HepG2 (cell line): ENCODE results near the gene NEDD8. TPM values are rescaled to one million over a fixed set of nuclear protein-coding genes. Genes with fewer than 3 reads are reported as not detected.

Experiments used
- ATAC-seq: fragments of 200-7000 bp; cut with Tn5 transposase; 3 replicates; pipeline ENCODE4 v1.9.1; 2020; ENCODE audit warnings: mild to moderate bottlenecking, moderate library complexity
- BruUV-seq: library from RNA; stranded (reverse); fragments of 400-500 nt; replicated peaks from 2 replicates; lab custom pipeline; 2021; lab: Mats Ljungman, UMichigan
- CTCF ChIA-PET: fragments of 300-600 bp; formaldehyde crosslinking; extraction: SDS; loops from one replicate; lab custom pipeline; 2021; ENCODE audit warnings: low total read pairs, inconsistent platforms, low intra/inter-chr PET ratio; lab: Yijun Ruan, JAX
- POLR2A ChIA-PET: fragments of 350-600 bp; sonication (Branson Sonifier 250); formaldehyde crosslinking; loops from one replicate; lab custom pipeline; 2020; ENCODE audit warnings: antibody characterized with exemption, inconsistent platforms; lab: Yijun Ruan, JAX
- DNase-seq: peaks from one replicate; pipeline ENCODE4 v3.0.0-alpha.2; 2015; ENCODE audit warnings: low spot score
- FAIRE-seq: peaks from 3 replicates; lab custom pipeline; 2011; peaks lifted over from hg19 to GRCh38; lab: Jason Lieb, UNC
- H2AFZ ChIP-seq: one replicate; pipeline ENCODE4 v1.6.1; 2011; ENCODE audit warnings: low read length, inconsistent platforms
- H3K27ac ChIP-seq: fragments of 300-600 bp; 3 replicates; pipeline ENCODE4 v1.8.0; 2011; ENCODE audit warnings: mixed run types, mild to moderate bottlenecking, mixed read lengths, low read length, inconsistent platforms; ENCODE audit not compliant: insufficient read depth; ENCODE audit errors: extremely low read length
- H3K27me3 ChIP-seq, 2 experiments: fragments of 200-600 bp in 1 of 2; 2 replicates in 1 of 2; 3 replicates in 1 of 2; pipeline versions ENCODE4 v1.6.0 to v1.8.0; 2011; ENCODE audit warnings: low read length in 2 of 2, mild to moderate bottlenecking in 2 of 2, moderate library complexity in 2 of 2, inconsistent platforms in 1 of 2; ENCODE audit not compliant: insufficient read depth in 2 of 2, control insufficient read depth in 1 of 2
- H3K36me3 ChIP-seq, 2 experiments: fragments of 200-600 bp in 1 of 2; replicated peaks in 1 of 2; 2 replicates in 1 of 2; 3 replicates in 1 of 2; pipeline versions ENCODE4 v1.5.1 to v1.8.0; 2011; ENCODE audit warnings: low read length in 2 of 2, inconsistent platforms in 1 of 2; ENCODE audit not compliant: insufficient read depth in 2 of 2, control insufficient read depth in 1 of 2
- H3K4me1 ChIP-seq: 2 replicates; pipeline ENCODE4 v1.5.1; 2012; ENCODE audit warnings: low read length, inconsistent platforms; ENCODE audit not compliant: insufficient read depth
- H3K4me2 ChIP-seq: 2 replicates; pipeline ENCODE4 v1.6.0; 2011; ENCODE audit warnings: low read depth, low read length, inconsistent platforms
- H3K4me3 ChIP-seq, 3 experiments: fragments of 200-600 bp in 1 of 3; sonication (generic), shearing (Covaris generic) in 1 of 3; replicated peaks in 1 of 3; 2 replicates each; pipeline ENCODE4 v1.5.1; 2011 to 2016; ENCODE audit warnings: low read length in 3 of 3, inconsistent platforms in 2 of 3, low read depth in 2 of 3, mild to moderate bottlenecking in 2 of 3, control low read depth in 1 of 3, mixed read lengths in 1 of 3; ENCODE audit not compliant: insufficient read depth in 1 of 3
- H3K79me2 ChIP-seq: one replicate; pipeline ENCODE4 v1.6.1; 2011; ENCODE audit warnings: low read length, inconsistent platforms; ENCODE audit not compliant: insufficient read depth
- H3K9ac ChIP-seq: 2 replicates; pipeline ENCODE4 v1.6.0; 2011; ENCODE audit warnings: mild to moderate bottlenecking, low read depth, low read length, inconsistent platforms; ENCODE audit not compliant: insufficient read depth
- H3K9me3 ChIP-seq: 2 replicates; pipeline ENCODE4 v1.5.1; 2012; ENCODE audit warnings: mild to moderate bottlenecking, low read length
- H4K20me1 ChIP-seq: 2 replicates; pipeline ENCODE4 v1.6.0; 2011; ENCODE audit warnings: inconsistent platforms, mild to moderate bottlenecking, low read length, moderate library complexity; ENCODE audit not compliant: insufficient read depth
- DNMT1 ChIP-seq: sonication (generic); formaldehyde crosslinking; IDR thresholded peaks from 2 replicates; pipeline ENCODE4 v1.5.1; 2020; ENCODE audit warnings: mild to moderate bottlenecking, missing genetic modification reagents
- GFI1 ChIP-seq: sonication (generic); formaldehyde crosslinking; IDR thresholded peaks from 2 replicates; pipeline ENCODE4 v1.5.0; 2020; ENCODE audit warnings: missing genetic modification reagents, mild to moderate bottlenecking, borderline replicate concordance
- TARDBP ChIP-seq: sonication (generic); formaldehyde crosslinking; IDR thresholded peaks from 2 replicates; pipeline ENCODE4 v1.8.0; 2022; ENCODE audit warnings: mild to moderate bottlenecking, missing genetic modification reagents
- ZNF101 ChIP-seq: sonication (generic); formaldehyde crosslinking; IDR thresholded peaks from 2 replicates; pipeline ENCODE4 v1.4.0; 2020; ENCODE audit warnings: mild to moderate bottlenecking, low read depth, missing genetic modification reagents, borderline replicate concordance
- ZNF350 ChIP-seq: sonication (generic); formaldehyde crosslinking; IDR thresholded peaks from 2 replicates; pipeline ENCODE4 v1.4.0; 2020; ENCODE audit warnings: mild to moderate bottlenecking, low read depth, missing genetic modification reagents, borderline replicate concordance
- WGBS: methylation state at CpG from one replicate; pipeline ENCODE4 v1.1.6; 2017; ENCODE audit warnings: low lambda C conversion rate; 5-methylcytosine and 5-hydroxymethylcytosine counted together
- in situ Hi-C: cut with HindIII; loops from 2 replicates; pipeline ENCODE4 v1.10.0; 2017; ENCODE audit warnings: low pct_unique_long_range_greater_than_20kb; ENCODE audit not compliant: extremely low pct_ligation_motif_present
- intact Hi-C: fragments of 100-400 bp; cut with micrococcal nuclease; formaldehyde crosslinking; loops from one replicate; pipeline ENCODE4 v1.10.0; 2022; ENCODE audit not compliant: unreplicated experiment
- polyA plus RNA-seq, 8 experiments: library from polyadenylated mRNA; depleted of rRNA in 3 of 8; stranded (reverse) in 7 of 8; unstranded in 1 of 8; fragments of >200 nt; fragmentation: Illumina TruSeq in 4 of 8; extraction: Trizol in 4 of 8; gene quantifications; 2 replicates each; pipeline versions ENCODE4 v1.2.1 to v1.2.3, GENCODE V29; 2011 to 2016; ENCODE audit warnings: low read depth in 4 of 8, missing spikeins in 1 of 8, mixed read lengths in 1 of 8; ENCODE audit not compliant: insufficient read depth in 1 of 8
- total RNA-seq, 5 experiments: library from RNA; depleted of rRNA; stranded (reverse); fragments of >200 nt; fragmentation: Illumina TruSeq; extraction: Trizol; gene quantifications; 2 replicates each; pipeline ENCODE4 v1.2.3, GENCODE V29; 2016; ENCODE audit warnings: low read depth in 1 of 5
- TF ChIP-seq, protein P1 (sequence below): sonication (generic); formaldehyde crosslinking; IDR thresholded peaks from 2 replicates; pipeline ENCODE4 v1.5.1; 2020; ENCODE audit warnings: mild to moderate bottlenecking, missing genetic modification reagents, borderline replicate concordance

Gene NEDD8
- total and polyA plus RNA-seq, 2 of the 13 experiments (the other 11 are each of a cell fraction or from before 2014, with no cell fraction given) = 535 to 713 TPM

DNA sequence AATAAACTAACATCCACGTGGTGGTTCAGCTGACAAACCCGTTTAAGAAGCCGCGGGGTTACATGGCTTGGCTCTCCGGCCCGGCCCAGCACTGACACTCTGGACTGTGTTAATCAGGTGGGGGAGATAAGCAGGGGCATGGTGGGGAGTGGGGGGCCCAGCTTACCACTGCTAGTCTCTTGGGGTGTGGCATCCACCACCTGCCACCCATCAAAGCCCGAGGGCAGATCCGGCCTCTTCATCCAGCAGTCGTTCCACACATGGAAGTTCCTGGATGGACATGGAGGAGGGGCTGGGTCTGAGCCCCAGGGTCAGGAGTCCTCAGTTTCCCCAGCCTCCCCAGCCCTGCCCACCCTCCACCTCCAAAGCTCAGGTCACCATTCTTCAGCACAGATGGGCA lies 26.0 kb upstream of the NEDD8 start:
- Histone ChIP-seq H3K27ac (no peak overlapping the region), H3K9me3 (no peaks in the 10 kb centered on the region), H2AFZ (no peak overlapping the region), H3K79me2 (no peaks in the 10 kb centered on the region), H3K4me3 (no peak overlapping the region), H3K36me3 (peaks cover 0 to 1% of the 10 kb centered on the region in 2 experiments; a peak in 1 of 5 replicates), H3K4me1 (peaks cover 36% of the 10 kb centered on the region), H3K4me2 (no peak overlapping the region), H3K9ac (no peak overlapping the region), H3K27me3 (no peaks in the 10 kb centered on the region), H4K20me1 (no peaks in the 10 kb centered on the region)
- intact Hi-C loops = no loop called here
- DNase-seq (no peak), ATAC-seq (no peak), FAIRE-seq (no peak)
- BruUV-seq = no TSS peak
- POLR2A ChIA-PET = interaction anchor here (1.6 to 13.2 kb wide), 3 partner anchors 12 to 16 kb away, joined by 7 to 254 read pairs (median 40); partner anchors contain the start of genes RABGGTA and TINF2
- 91% methylated on average over 9 of the region's 9 CpGs for WGBS
- in situ Hi-C loops = no loop called here
- TF ChIP-seq TARDBP (CRISPR knock-in tag) (no peak), ZNF101 (CRISPR knock-in tag) (no peak), GFI1 (CRISPR knock-in tag) (no peak), ZNF350 (CRISPR knock-in tag) (no peak), DNMT1 (no peak)
- TF ChIP-seq, protein P1, sequence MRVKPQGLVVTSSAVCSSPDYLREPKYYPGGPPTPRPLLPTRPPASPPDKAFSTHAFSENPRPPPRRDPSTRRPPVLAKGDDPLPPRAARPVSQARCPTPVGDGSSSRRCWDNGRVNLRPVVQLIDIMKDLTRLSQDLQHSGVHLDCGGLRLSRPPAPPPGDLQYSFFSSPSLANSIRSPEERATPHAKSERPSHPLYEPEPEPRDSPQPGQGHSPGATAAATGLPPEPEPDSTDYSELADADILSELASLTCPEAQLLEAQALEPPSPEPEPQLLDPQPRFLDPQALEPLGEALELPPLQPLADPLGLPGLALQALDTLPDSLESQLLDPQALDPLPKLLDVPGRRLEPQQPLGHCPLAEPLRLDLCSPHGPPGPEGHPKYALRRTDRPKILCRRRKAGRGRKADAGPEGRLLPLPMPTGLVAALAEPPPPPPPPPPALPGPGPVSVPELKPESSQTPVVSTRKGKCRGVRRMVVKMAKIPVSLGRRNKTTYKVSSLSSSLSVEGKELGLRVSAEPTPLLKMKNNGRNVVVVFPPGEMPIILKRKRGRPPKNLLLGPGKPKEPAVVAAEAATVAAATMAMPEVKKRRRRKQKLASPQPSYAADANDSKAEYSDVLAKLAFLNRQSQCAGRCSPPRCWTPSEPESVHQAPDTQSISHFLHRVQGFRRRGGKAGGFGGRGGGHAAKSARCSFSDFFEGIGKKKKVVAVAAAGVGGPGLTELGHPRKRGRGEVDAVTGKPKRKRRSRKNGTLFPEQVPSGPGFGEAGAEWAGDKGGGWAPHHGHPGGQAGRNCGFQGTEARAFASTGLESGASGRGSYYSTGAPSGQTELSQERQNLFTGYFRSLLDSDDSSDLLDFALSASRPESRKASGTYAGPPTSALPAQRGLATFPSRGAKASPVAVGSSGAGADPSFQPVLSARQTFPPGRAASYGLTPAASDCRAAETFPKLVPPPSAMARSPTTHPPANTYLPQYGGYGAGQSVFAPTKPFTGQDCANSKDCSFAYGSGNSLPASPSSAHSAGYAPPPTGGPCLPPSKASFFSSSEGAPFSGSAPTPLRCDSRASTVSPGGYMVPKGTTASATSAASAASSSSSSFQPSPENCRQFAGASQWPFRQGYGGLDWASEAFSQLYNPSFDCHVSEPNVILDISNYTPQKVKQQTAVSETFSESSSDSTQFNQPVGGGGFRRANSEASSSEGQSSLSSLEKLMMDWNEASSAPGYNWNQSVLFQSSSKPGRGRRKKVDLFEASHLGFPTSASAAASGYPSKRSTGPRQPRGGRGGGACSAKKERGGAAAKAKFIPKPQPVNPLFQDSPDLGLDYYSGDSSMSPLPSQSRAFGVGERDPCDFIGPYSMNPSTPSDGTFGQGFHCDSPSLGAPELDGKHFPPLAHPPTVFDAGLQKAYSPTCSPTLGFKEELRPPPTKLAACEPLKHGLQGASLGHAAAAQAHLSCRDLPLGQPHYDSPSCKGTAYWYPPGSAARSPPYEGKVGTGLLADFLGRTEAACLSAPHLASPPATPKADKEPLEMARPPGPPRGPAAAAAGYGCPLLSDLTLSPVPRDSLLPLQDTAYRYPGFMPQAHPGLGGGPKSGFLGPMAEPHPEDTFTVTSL = no peak
- CTCF ChIA-PET = no interaction called here
